Neuronal stem cell (in vitro differentiated cells): ENCODE results near the gene ADARB1.

Experiments
- DNase-seq: peaks from one replicate; pipeline ENCODE4 v3.0.0-alpha.2; 2013; ENCODE audit warnings: low spot score
- H2AFZ ChIP-seq: one replicate; pipeline ENCODE4 v1.6.1; 2013; ENCODE audit warnings: mild to moderate bottlenecking, low read length, inconsistent platforms
- H2AK5ac ChIP-seq: 2 replicates; pipeline ENCODE4 v1.6.1; 2013; ENCODE audit warnings: low read depth, mild to moderate bottlenecking, inconsistent platforms, low read length, moderate library complexity, mixed read lengths
- H2BK120ac ChIP-seq: 2 replicates; pipeline ENCODE4 v1.6.1; 2013; ENCODE audit warnings: low read depth, mild to moderate bottlenecking, inconsistent platforms, low read length, moderate library complexity, mixed read lengths
- H2BK12ac ChIP-seq: one replicate; pipeline ENCODE4 v1.6.1; 2013; ENCODE audit warnings: low read length, inconsistent platforms
- H2BK15ac ChIP-seq: 2 replicates; pipeline ENCODE4 v1.6.1; 2013; ENCODE audit warnings: mild to moderate bottlenecking, low read length, inconsistent platforms, mixed read lengths
- H2BK5ac ChIP-seq: one replicate; pipeline ENCODE4 v1.6.1; 2013; ENCODE audit warnings: inconsistent platforms, mild to moderate bottlenecking, low read length, moderate library complexity
- H3K14ac ChIP-seq: one replicate; pipeline ENCODE4 v1.6.1; 2013; ENCODE audit warnings: low read length, inconsistent platforms
- H3K18ac ChIP-seq: 2 replicates; pipeline ENCODE4 v1.6.1; 2013; ENCODE audit warnings: low read length, inconsistent platforms
- H3K23ac ChIP-seq: 2 replicates; pipeline ENCODE4 v1.6.1; 2013; ENCODE audit warnings: low read depth, mild to moderate bottlenecking, mixed read lengths, low read length, inconsistent platforms; ENCODE audit not compliant: poor library complexity
- H3K27ac ChIP-seq: replicated peaks from 3 replicates; pipeline ENCODE4 v1.5.1; 2013; ENCODE audit warnings: low read length, inconsistent platforms
- H3K27me3 ChIP-seq, 3 experiments: 2 replicates each; pipeline ENCODE4 v1.6.1; 2013; ENCODE audit warnings: low read length in 3 of 3, mild to moderate bottlenecking in 2 of 3, inconsistent platforms in 1 of 3, low read depth in 1 of 3, mixed read lengths in 1 of 3, moderate library complexity in 1 of 3; ENCODE audit not compliant: control insufficient read depth in 3 of 3, insufficient read depth in 3 of 3
- H3K36me3 ChIP-seq, 2 donors: replicated peaks in 1 of 2; 2 replicates each; pipeline ENCODE4 v1.6.1; 2013; ENCODE audit warnings: low read length in 2 of 2; ENCODE audit not compliant: control insufficient read depth in 2 of 2, insufficient read depth in 2 of 2
- H3K4ac ChIP-seq: 2 replicates; pipeline ENCODE4 v1.6.1; 2013; ENCODE audit warnings: inconsistent platforms, mild to moderate bottlenecking, low read length, moderate library complexity
- H3K4me1 ChIP-seq, 2 donors: 1 replicate in 1 of 2; 2 replicates in 1 of 2; pipeline ENCODE4 v1.6.1; 2013; ENCODE audit warnings: low read length in 2 of 2, low read depth in 1 of 2; ENCODE audit not compliant: control insufficient read depth in 2 of 2, insufficient read depth in 1 of 2
- H3K4me2 ChIP-seq: one replicate; pipeline ENCODE4 v1.6.1; 2013; ENCODE audit warnings: mild to moderate bottlenecking, low read length, inconsistent platforms; ENCODE audit not compliant: insufficient read depth, poor library complexity, severe bottlenecking
- H3K4me3 ChIP-seq, 2 donors: 2 replicates each; pipeline ENCODE4 v1.5.1; 2013; ENCODE audit warnings: low read length in 2 of 2, mild to moderate bottlenecking in 2 of 2, inconsistent platforms in 1 of 2, moderate library complexity in 1 of 2
- H3K79me1 ChIP-seq: one replicate; pipeline ENCODE4 v1.6.1; 2013; ENCODE audit warnings: low read depth, mild to moderate bottlenecking, inconsistent platforms, low read length, moderate library complexity
- H3K9ac ChIP-seq: one replicate; pipeline ENCODE4 v1.6.1; 2013; ENCODE audit warnings: mild to moderate bottlenecking, low read depth, low read length, inconsistent platforms; ENCODE audit not compliant: poor library complexity
- H3K9me3 ChIP-seq, 2 donors: replicated peaks in 1 of 2; 2 replicates each; pipeline versions ENCODE3 to v1.6.1; 2013; ENCODE audit warnings: low read length in 2 of 2, mild to moderate bottlenecking in 2 of 2, inconsistent platforms in 1 of 2, low read depth in 1 of 2, mixed read lengths in 1 of 2, moderate library complexity in 1 of 2; ENCODE audit not compliant: control insufficient read depth in 2 of 2, insufficient read depth in 1 of 2
- H4K8ac ChIP-seq: one replicate; pipeline ENCODE4 v1.6.1; 2013; ENCODE audit warnings: low read depth, mild to moderate bottlenecking, inconsistent platforms, low read length, moderate library complexity
- H4K91ac ChIP-seq: one replicate; pipeline ENCODE4 v1.6.1; 2013; ENCODE audit warnings: low read length, low read depth, mild to moderate bottlenecking, inconsistent platforms; ENCODE audit not compliant: poor library complexity
- WGBS, 2 donors: extraction: QIAGEN DNeasy Blood & Tissue Kit; methylation state at CpG; one replicate each; pipeline ENCODE4 v1.1.7; 2013; ENCODE audit warnings: missing lambda C conversion rate in 2 of 2, mixed read lengths in 1 of 2; ENCODE audit not compliant: insufficient read length in 2 of 2, insufficient replicate concordance in 1 of 2; ENCODE audit errors: extremely low coverage in 2 of 2; 5-methylcytosine and 5-hydroxymethylcytosine counted together

The ADARB1 gene

GRCh38 chr21:45056296-45056904, 18.0 kb upstream of the ADARB1 start:
- H2BK120ac ChIP-seq = no peak overlapping the region
- H3K9me3 ChIP-seq = no peaks in the 10 kb centered on the region
- H3K27me3 ChIP-seq = peaks cover 0 to 40% (median 0%) of the 10 kb centered on the region in 3 experiments
- H3K4me1 ChIP-seq = peaks cover 2 to 7% of the 10 kb centered on the region in 2 donors
- no peak overlapping the region for H3K9ac ChIP-seq
- H4K91ac ChIP-seq = no peak overlapping the region
- H3K23ac ChIP-seq = no peak overlapping the region
- H3K4ac ChIP-seq = no peak overlapping the region
- H2AFZ ChIP-seq = no peak overlapping the region
- WGBS, 2 donors = no CpG with 5 or more reads among the region's 22 CpGs
- H3K18ac ChIP-seq = no peak overlapping the region
- no peaks in the 10 kb centered on the region for H3K79me1 ChIP-seq
- H3K4me2 ChIP-seq = no peak overlapping the region
- no peak overlapping the region for H3K14ac ChIP-seq
- H2AK5ac ChIP-seq = no peak overlapping the region
- H3K4me3 ChIP-seq = no peak overlapping the region
- H2BK12ac ChIP-seq = no peak overlapping the region
- DNase-seq = no peak
- no peak overlapping the region for H2BK15ac ChIP-seq
- H4K8ac ChIP-seq = no peak overlapping the region
- no peak overlapping the region for H3K27ac ChIP-seq
- no peaks in the 10 kb centered on the region for H3K36me3 ChIP-seq
- H2BK5ac ChIP-seq = no peak overlapping the region

GRCh38 chr21:45056917-45057560, 17.3 kb upstream of the ADARB1 start:
- H4K8ac ChIP-seq = no peak overlapping the region
- H3K79me1 ChIP-seq = no peaks in the 10 kb centered on the region
- no peak overlapping the region for H2BK5ac ChIP-seq
- H3K4me1 ChIP-seq = peaks cover 2 to 7% of the 10 kb centered on the region in 2 donors
- no peak overlapping the region for H4K91ac ChIP-seq
- H2BK15ac ChIP-seq = no peak overlapping the region
- no peak overlapping the region for H3K4ac ChIP-seq
- no peak overlapping the region for H3K23ac ChIP-seq
- no peak overlapping the region for H3K9ac ChIP-seq
- H2AK5ac ChIP-seq = no peak overlapping the region
- no peaks in the 10 kb centered on the region for H3K9me3 ChIP-seq
- H3K36me3 ChIP-seq = no peaks in the 10 kb centered on the region
- H2BK12ac ChIP-seq = no peak overlapping the region
- WGBS, 2 donors = no CpG with 5 or more reads among the region's 12 CpGs
- no peak overlapping the region for H3K4me3 ChIP-seq
- no peak overlapping the region for H3K27ac ChIP-seq
- no peak overlapping the region for H3K4me2 ChIP-seq
- peak overlapping the region; percentile 47 for H3K14ac ChIP-seq
- peaks cover 0 to 38% (median 0%) of the 10 kb centered on the region in 3 experiments for H3K27me3 ChIP-seq
- no peak for DNase-seq
- no peak overlapping the region for H3K18ac ChIP-seq
- no peak overlapping the region for H2AFZ ChIP-seq
- H2BK120ac ChIP-seq = no peak overlapping the region

DNA sequence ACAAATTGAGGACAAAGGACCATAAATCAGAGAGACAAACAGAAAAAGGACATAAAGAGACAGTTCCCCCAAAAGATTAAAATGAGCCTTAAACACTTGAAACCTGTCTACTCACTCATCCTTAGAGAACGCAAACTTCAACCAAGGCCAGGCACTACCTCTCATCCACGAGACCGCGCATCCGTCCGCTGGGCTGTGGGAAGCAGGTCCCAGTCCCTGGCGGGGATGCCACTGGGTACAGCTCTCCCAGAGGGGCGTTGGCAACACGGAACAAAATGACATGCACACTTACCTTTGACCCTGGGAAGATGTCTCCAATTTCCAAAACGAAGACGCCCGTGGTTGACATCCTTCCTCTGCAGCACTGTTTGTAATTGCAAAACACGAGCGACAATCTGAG, 16.5 kb upstream of the ADARB1 start:
- peak overlapping the region; percentile 18 for H2BK15ac ChIP-seq

GRCh38 chr21:45059121-45059520, 15.3 kb upstream of the ADARB1 start:
- H3K4ac ChIP-seq = no peak overlapping the region
- no peak overlapping the region for H2BK120ac ChIP-seq
- peaks cover 0 to 2% of the 10 kb centered on the region in 2 donors for H3K9me3 ChIP-seq
- no peak overlapping the region for H2BK12ac ChIP-seq
- H3K14ac ChIP-seq = peak overlapping the region; percentile 31
- H3K9ac ChIP-seq = no peak overlapping the region
- H2BK15ac ChIP-seq = no peak overlapping the region
- peak overlapping the region; percentile 40 for H2AK5ac ChIP-seq
- no peak overlapping the region for H3K27ac ChIP-seq
- no peak for DNase-seq
- no peak overlapping the region for H2AFZ ChIP-seq
- peaks cover 1 to 7% of the 10 kb centered on the region in 2 donors for H3K4me1 ChIP-seq
- peaks cover 0 to 26% (median 0%) of the 10 kb centered on the region in 3 experiments for H3K27me3 ChIP-seq
- H3K18ac ChIP-seq = no peak overlapping the region
- no CpG with 5 or more reads among the region's 4 CpGs for WGBS, 2 donors
- no peaks in the 10 kb centered on the region for H3K79me1 ChIP-seq
- H3K23ac ChIP-seq = no peak overlapping the region
- H4K8ac ChIP-seq = no peak overlapping the region
- H4K91ac ChIP-seq = no peak overlapping the region
- H3K4me3 ChIP-seq = no peak overlapping the region
- no peaks in the 10 kb centered on the region for H3K36me3 ChIP-seq
- no peak overlapping the region for H3K4me2 ChIP-seq
- H2BK5ac ChIP-seq = no peak overlapping the region

More for the DNA sequence above, 16.5 kb upstream of the ADARB1 start:
- Histone ChIP-seq H3K27ac (no peak overlapping the region), H2AK5ac (no peak overlapping the region), H3K14ac (no peak overlapping the region), H3K27me3 (peaks cover 0 to 38% (median 0%) of the 10 kb centered on the region in 3 experiments), H3K23ac (no peak overlapping the region), H2BK12ac (no peak overlapping the region), H4K8ac (no peak overlapping the region), H3K4me2 (no peak overlapping the region), H3K18ac (no peak overlapping the region), H3K9ac (no peak overlapping the region), H4K91ac (no peak overlapping the region), H2BK5ac (no peak overlapping the region), H3K36me3 (no peaks in the 10 kb centered on the region), H2BK120ac (no peak overlapping the region), H3K9me3 (no peaks in the 10 kb centered on the region), H3K4me1 (peaks cover 2 to 7% of the 10 kb centered on the region in 2 donors), H3K79me1 (no peaks in the 10 kb centered on the region), H2AFZ (no peak overlapping the region), H3K4ac (no peak overlapping the region), H3K4me3 (no peak overlapping the region)
- no CpG with 5 or more reads among the region's 14 CpGs for WGBS, 2 donors
- DNase-seq = no peak
